Adipose tissue (tissue), 3 donors: ENCODE data around the gene FAF1. TPM values are rescaled to one million over a fixed set of nuclear protein-coding genes. Genes with fewer than 3 reads are reported as not detected.

Source experiments
- H3K27ac ChIP-seq: one replicate; pipeline ENCODE4 v1.5.1; 2013; ENCODE audit warnings: low read depth, low read length
- WGBS, 3 donors: extraction: QIAGEN DNeasy Blood & Tissue Kit; methylation state at CpG; one replicate each; pipeline ENCODE4 v1.1.7; 2013; 5-methylcytosine and 5-hydroxymethylcytosine counted together
- polyA plus RNA-seq, 3 donors: library from polyadenylated mRNA; stranded (reverse); fragments of 200-250 nt; gene quantifications; one replicate each; pipeline ENCODE4 v1.2.3, GENCODE V29; 2013
- donor health status: healthy with polysubstance abuse.
- donor health status: Bipolar disorder and iron deficiency.
- donor health status: healthy.

FAF1 gene
- polyA plus RNA-seq, 3 donors: 26.5 to 32.8 (median 28.2) TPM

- 87 to 98% (median 97%) methylated on average over 1 of the region's 1 CpG for WGBS, 3 donors
- H3K27ac ChIP-seq: no peak overlapping the region
Measured at GRCh38 chr1:50645139-50645538, 314.9 kb downstream of the FAF1 start.

GRCh38 chr1:50644447-50645105, 315.5 kb downstream of the FAF1 start:
- no peak overlapping the region for H3K27ac ChIP-seq
- WGBS, 3 donors: 74 to 77% (median 75%) methylated on average over 2 of the region's 2 CpGs

- 69 to 87% (median 77%) methylated on average over 1 of the region's 1 CpG for whole genome bisulfite sequencing, 3 donors
- no peak overlapping the region for H3K27ac ChIP-seq
Measured at GRCh38 chr1:50637460-50637859, 322.6 kb downstream of the FAF1 start.

DNA sequence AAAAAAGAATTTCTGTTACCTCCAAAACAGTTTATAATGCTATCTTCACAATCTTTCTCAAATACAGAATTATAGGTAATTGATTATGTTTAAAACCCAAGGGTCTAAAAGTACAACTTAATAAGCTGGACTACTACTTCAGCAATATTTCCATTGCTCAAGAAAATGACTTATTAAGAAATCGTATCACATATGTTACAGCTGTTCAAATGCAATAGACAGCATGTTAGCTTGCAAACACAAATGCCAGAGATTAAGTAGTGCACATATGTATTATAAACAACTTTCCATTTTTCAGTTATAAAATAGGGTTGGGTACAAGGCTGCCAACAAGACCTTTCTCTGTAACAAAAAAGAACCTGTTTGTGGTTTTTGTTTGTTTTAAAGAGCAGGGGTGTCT, 325.8 kb downstream of the FAF1 start:
- WGBS, 3 donors: 45 to 75% (median 69%) methylated on average over 1 of the region's 1 CpG
- H3K27ac ChIP-seq: no peak overlapping the region

DNA sequence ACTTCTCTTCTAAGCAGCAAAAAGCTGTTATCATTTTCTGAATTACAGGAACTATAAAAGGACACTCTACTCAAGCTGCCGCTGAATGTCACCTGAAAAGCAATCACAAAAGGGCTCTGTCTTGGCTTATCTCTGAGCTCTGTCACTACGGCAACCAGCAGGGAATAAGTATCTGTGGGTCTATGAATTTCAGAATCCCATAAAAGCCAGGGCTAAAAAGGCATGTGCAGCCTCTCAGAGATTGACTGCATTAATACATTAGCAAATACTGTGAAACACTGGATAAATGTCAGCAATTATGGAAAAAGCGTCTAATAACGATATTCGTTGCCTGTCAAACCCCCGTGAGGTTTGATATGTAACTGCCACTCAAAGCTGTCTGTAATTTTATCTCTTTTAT, 326.6 kb downstream of the FAF1 start:
- H3K27ac ChIP-seq: no peak overlapping the region
- 57 to 94% (median 89%) methylated on average over 6 of the region's 6 CpGs for whole genome bisulfite sequencing, 3 donors

DNA sequence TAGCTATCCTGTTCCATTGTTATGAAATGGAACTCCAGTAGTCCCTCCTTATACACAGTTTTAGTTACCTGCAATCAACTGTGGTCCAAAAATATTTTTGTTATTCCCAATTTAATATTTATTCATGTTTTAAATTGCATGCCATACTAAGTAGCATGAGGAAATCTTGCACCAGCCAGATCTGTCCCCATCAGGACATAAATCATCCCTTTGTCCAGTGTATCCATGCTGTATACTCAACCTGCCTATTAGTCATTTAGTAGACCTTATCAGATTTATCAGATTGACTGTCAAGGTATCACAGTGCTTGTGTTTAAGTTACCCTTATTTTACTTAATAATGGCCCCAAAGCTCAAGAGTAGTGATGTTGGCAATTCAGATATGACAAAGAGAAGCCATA, 328.9 kb downstream of the FAF1 start:
- H3K27ac ChIP-seq: no peak overlapping the region

DNA sequence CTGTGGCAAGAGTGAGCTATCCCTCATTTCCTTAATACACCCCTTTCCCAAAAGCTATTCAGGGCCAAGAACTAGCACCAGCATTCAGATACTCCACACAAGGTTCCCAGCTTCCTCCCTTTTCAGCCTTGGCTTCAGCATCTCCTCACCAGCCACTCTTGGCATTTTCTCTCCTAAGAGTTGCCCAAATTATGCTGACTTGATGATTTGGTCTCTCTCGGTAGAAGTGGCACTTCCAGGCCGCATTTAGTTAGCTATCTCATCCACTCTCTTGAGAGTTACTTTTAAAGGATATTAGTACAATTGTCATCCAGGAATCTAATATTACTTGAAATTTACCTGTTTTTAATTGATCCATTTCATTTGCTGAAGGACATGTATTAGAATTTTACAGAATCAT, 337.8 kb downstream of the FAF1 start:
- H3K27ac ChIP-seq: no peak overlapping the region
- 94 to 100% (median 98%) methylated on average over 2 of the region's 2 CpGs for WGBS, 3 donors

- no peak overlapping the region for H3K27ac ChIP-seq
- 86 to 96% (median 94%) methylated on average over 6 of the region's 6 CpGs for WGBS, 3 donors
Measured at GRCh38 chr1:50620680-50621329, 339.3 kb downstream of the FAF1 start.

GRCh38 chr1:50615036-50615750, 344.9 kb downstream of the FAF1 start:
- H3K27ac ChIP-seq: no peak overlapping the region
- 96 to 99% (median 96%) methylated on average over 2 of the region's 2 CpGs for WGBS, 3 donors

GRCh38 chr1:50611675-50612074, 348.4 kb downstream of the FAF1 start:
- 75 to 90% (median 84%) methylated on average over 6 of the region's 6 CpGs for WGBS, 3 donors
- no peak overlapping the region for H3K27ac ChIP-seq

- 27 to 77% (median 72%) methylated on average over 2 of the region's 2 CpGs for WGBS, 3 donors
- no peak overlapping the region for H3K27ac ChIP-seq
Measured at GRCh38 chr1:50610563-50610962, 349.5 kb downstream of the FAF1 start.

DNA sequence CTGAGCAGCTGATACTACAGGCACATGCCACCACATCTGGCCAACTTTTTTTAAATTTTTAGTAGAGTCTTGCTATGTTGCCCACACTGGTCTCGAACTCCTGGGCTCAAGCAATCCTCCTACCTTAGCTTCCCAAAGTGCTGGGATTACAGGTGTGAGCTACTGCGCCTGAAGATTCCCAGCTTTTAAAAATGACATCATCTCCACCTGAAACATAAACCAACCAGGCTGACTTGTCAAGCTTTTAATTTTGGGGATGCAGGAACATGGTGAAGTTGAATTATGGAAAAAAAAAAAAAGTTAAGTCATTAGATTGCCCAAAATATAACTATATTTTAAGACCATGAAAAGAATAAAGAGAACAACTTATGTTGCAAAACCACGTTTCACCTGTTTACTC, 350.6 kb downstream of the FAF1 start:
- no peak overlapping the region for H3K27ac ChIP-seq
- 97% methylated on average over 3 of the region's 3 CpGs for WGBS, 3 donors

- 85 to 100% (median 95%) methylated on average over 2 of the region's 2 CpGs for WGBS, 3 donors
- H3K27ac ChIP-seq: no peak overlapping the region
Measured at GRCh38 chr1:50605186-50605875, 354.7 kb downstream of the FAF1 start.

GRCh38 chr1:50604580-50604979, 355.5 kb downstream of the FAF1 start:
- 96 to 99% (median 98%) methylated on average over 2 of the region's 2 CpGs for WGBS, 3 donors
- H3K27ac ChIP-seq: no peak overlapping the region

DNA sequence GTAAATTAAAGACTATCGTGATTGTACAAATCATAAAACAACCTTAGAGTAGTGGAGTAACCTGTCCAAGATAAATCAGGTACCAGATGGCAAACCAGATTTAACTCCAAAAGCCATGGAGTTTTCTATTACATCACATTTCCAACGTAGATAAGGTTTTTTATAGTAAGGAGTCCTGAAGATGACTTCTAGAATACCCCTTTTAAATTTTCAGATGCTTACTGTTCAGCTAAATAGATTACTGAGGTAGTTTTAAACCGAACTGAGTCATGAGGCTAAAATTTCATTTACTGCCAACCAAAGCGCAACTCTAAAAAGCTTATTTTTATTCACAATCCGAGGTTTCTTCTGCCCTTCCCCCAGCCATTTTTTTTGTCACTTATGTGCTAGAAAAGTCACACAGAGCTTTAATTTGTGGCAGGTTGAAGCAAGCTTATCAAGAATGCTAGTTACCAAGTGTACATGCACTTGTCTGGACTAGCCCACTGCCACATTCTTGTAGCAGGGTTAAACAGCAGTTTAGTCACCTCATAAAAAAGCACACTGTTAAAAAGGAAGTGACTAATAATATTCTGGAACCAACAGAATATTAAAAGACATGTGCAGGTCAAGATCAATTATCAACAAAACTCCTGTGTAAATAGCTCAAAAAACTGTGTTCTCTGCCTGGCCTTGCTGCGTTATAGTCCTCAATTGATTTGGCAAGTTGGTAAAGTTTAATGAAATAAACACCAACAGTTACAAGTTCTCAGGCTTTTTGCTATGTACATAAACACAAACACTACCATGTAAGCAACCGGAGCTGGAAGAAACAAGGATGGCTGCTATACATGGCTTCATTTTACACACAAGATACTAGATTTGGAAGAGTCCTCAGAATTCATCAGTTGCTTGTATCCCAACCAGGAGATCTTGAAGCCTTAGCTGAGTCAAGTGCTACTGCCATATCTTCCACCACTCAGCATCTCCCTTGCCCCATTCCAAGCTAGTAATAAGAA, 356.5 kb downstream of the FAF1 start:
- no peak overlapping the region for H3K27ac ChIP-seq
- 73 to 89% (median 88%) methylated on average over 7 of the region's 7 CpGs for WGBS, 3 donors

- no peak overlapping the region for H3K27ac ChIP-seq
Measured at GRCh38 chr1:50599546-50599945, 360.5 kb downstream of the FAF1 start.

DNA sequence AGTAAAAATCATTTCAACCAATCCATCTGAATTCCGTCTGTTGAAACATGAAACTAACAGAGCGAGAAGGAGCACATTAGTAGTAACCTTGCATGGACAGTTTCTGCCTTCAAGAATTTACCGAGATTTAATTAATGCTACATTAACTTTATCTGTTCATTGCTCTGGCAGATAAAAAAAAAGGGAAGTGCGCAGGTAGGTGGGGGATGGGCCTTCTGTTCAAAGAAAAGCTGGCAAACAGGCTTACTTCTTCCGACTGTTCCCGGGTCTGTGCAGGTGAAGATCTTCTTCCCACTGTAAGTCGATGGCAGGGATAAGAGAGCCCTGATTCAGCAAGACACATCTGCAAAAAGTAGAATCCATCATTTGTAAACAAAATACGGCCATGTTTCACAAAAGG, 364.2 kb downstream of the FAF1 start:
- no peak overlapping the region for H3K27ac ChIP-seq
- 92 to 95% (median 95%) methylated on average over 8 of the region's 8 CpGs for WGBS, 3 donors

DNA sequence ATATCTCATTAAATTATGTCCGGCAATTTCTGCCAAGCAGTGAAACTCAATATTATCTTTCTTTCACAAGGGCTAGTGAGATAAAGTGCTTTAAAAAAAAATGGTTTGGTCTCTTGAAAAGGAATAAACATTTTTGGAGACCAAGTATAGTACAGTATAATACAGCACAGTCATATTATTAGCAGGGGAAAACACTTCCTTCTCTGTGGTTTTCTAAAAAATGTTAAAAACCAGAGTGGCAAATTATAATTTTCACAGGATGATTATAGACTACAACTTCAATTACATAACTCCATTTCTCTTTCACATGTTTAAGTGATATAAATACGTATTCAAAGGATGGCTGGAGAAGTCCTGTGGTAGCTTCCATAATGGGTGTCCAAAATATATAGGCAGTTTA, 366.6 kb downstream of the FAF1 start:
- 66 to 89% (median 78%) methylated on average over 2 of the region's 2 CpGs for WGBS, 3 donors
- no peak overlapping the region for H3K27ac ChIP-seq
